Hepatocyte (in vitro differentiated cells): ENCODE data around the gene ACP5.
A peak's percentile ranks its signal among the peaks of the same experiment; 100 is the strongest.

Experiments used
- EZH2 ChIP-seq: fragments of 200-600 bp; sonication (generic); IDR thresholded peaks from 2 replicates; pipeline ENCODE4 v1.6.1; 2016; ENCODE audit warnings: antibody characterized with exemption, mild to moderate bottlenecking, borderline replicate concordance
- EZH2phosphoT487 ChIP-seq: fragments of 200-600 bp; sonication (generic); IDR thresholded peaks from one replicate; pipeline ENCODE4 v1.6.1; 2018; ENCODE audit warnings: antibody characterized with exemption, mild to moderate bottlenecking, low read depth, moderate library complexity; ENCODE audit not compliant: unreplicated experiment, severe bottlenecking
- TF ChIP-seq, protein P1 (sequence below): fragments of 200-600 bp; sonication (generic); IDR thresholded peaks from 2 replicates; pipeline ENCODE4 v1.5.1; 2016; ENCODE audit warnings: antibody characterized with exemption, mild to moderate bottlenecking; ENCODE audit not compliant: poor library complexity

DNA sequence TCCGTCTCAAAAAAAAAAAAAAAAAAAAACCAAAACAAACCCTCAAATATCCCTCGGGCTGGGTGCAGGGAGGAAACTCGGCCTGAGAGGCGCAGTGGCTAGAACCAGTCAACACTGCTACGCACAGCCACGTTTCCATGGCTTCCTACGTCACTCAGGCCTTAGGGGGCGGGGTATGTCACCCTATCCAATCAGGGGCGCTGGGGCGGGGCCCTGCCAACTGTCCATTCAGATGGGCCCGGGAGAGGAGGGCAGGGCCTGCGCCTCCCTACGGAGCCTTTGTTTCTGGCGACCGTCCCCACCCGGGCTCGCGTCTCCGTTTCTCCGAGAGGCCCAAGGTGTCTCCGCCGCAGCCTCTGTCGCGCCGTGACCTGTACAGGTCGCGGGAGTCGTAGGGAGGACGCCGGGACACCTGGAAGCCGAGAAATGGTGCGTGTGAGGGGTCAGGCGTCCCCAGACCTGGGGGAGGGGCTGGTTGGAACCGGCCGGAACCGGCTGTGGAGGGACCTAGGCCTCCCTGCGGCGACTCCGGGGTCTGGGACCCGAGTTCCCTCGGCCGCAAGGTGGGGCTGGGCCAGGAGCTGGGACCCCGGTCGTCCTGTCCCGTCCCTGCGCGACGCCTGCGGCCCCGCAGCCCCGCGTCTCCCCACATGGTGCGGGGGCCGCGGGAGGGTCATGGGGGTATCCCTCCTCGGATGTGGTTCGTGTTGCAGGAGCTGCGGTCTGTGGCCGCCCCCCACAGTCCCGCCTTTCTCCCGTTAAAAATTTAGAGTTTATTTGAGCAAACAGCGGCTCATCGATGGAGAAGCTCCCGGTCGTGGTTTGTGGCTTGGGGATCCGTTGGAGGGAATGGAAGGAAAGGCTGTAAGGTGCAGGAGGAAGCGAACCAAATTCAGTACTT lies 20.0 kb upstream of the ACP5 start, which contains the start of gene ZNF627:
- TF ChIP-seq, protein P1, sequence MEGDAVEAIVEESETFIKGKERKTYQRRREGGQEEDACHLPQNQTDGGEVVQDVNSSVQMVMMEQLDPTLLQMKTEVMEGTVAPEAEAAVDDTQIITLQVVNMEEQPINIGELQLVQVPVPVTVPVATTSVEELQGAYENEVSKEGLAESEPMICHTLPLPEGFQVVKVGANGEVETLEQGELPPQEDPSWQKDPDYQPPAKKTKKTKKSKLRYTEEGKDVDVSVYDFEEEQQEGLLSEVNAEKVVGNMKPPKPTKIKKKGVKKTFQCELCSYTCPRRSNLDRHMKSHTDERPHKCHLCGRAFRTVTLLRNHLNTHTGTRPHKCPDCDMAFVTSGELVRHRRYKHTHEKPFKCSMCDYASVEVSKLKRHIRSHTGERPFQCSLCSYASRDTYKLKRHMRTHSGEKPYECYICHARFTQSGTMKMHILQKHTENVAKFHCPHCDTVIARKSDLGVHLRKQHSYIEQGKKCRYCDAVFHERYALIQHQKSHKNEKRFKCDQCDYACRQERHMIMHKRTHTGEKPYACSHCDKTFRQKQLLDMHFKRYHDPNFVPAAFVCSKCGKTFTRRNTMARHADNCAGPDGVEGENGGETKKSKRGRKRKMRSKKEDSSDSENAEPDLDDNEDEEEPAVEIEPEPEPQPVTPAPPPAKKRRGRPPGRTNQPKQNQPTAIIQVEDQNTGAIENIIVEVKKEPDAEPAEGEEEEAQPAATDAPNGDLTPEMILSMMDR = peak; percentile 16
- TF ChIP-seq EZH2phosphoT487 = no peak
- no peak for TF ChIP-seq EZH2
